ENCODE results near the gene HLA-DRA. TPM values are rescaled to one million over a fixed set of nuclear protein-coding genes. Genes with fewer than 3 reads are reported as not detected.
A peak's percentile ranks its signal among the peaks of the same experiment; 100 is the strongest.

The HLA-DRA gene
- total and polyA plus RNA-seq, 2 experiments from 2014 or later: 6.9 to 7.7 TPM

DNA sequence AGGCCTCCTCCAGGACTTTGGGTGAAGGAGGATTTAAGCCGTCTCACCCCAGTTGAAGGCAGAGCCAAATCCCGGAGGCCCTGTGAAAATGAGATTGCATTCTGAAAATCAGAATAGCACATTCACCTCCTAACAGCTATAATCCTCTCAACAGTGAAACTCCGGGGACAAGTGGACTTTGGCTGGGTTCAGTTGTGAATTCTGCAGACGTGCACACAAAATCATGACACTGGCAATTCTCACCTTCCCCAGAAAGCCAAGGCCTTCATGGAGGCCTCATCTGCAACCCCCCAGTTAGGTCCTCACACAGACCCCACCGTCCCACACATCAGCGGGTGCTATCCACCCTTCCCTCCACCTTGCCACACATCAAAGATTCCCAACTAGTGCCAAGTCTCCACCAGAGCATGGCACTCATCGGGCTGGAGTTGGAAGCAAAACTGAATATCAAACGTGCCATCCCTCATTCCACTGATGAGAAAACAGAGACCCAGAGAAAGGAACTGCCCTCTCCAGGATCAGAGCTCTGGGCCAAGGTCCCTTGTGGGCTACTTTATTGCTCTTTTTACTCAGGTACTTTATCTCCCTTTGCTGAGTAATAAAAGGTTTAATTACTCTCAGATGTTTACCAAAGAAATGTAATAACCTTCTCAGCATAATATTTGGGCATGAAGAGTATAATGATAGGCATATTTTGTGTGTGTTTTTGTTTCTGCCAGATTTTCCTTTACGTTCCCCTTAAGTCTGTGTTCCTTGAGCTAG is 27.9 kb upstream of the HLA-DRA start (continued):
- TF ChIP-seq, protein P1, sequence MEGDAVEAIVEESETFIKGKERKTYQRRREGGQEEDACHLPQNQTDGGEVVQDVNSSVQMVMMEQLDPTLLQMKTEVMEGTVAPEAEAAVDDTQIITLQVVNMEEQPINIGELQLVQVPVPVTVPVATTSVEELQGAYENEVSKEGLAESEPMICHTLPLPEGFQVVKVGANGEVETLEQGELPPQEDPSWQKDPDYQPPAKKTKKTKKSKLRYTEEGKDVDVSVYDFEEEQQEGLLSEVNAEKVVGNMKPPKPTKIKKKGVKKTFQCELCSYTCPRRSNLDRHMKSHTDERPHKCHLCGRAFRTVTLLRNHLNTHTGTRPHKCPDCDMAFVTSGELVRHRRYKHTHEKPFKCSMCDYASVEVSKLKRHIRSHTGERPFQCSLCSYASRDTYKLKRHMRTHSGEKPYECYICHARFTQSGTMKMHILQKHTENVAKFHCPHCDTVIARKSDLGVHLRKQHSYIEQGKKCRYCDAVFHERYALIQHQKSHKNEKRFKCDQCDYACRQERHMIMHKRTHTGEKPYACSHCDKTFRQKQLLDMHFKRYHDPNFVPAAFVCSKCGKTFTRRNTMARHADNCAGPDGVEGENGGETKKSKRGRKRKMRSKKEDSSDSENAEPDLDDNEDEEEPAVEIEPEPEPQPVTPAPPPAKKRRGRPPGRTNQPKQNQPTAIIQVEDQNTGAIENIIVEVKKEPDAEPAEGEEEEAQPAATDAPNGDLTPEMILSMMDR (conservative IDR thresholded peaks at IDR 0.05; ENCODE audit: low read depth in 2 of 2): no peak

DNA sequence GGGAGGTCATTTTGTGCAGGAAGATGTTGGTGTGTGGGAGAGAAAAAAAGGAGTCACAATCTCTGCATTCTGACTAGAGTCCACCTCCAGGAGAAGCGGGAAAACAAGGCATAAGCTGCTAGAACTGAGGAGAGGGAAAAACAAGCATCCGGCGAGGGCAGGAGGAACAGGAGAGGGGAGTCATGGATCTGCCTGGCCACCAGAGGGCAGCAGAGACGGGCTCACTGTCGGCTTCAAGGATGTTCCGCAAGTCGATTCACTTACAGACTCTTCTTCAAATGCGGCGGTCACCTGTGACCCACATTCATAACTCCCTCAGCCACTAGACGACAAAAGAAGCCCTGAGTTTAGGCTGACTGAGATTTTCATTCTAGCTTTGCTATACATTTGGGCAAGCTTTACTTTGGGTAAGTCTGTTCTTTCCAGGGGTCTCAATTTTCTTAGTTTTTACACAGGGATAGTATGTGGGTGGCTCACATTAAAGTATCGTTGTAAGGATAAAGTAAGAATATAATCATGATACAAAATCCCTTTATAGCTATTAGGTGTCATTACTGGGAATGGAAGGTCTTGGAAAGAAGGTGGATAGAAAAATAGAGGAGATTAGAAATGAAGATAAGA is 26.1 kb upstream of the HLA-DRA start:
- H3K27me3 ChIP-seq (ENCODE audit: insufficient read depth): peaks cover 11% of the 10 kb centered on the region
- H3K9me2 ChIP-seq (ENCODE audit: insufficient read depth): no peaks in the 10 kb centered on the region
- no peaks in the 10 kb centered on the region for H3K36me3 ChIP-seq (ENCODE audit: insufficient read depth)
- Mint-ChIP-seq H3K27me3 (ENCODE audit: insufficient read depth, low read depth, poor library complexity) (peaks cover 8% of the 10 kb centered on the region), H3K4me1 (peaks cover 6% of the 10 kb centered on the region), H3K27ac (no peak overlapping the region), H3K4me3 (no peak overlapping the region; the same call in 2 of the 3 replicates), H3K9me3 (no peaks in the 10 kb centered on the region; the same call in 2 of the 3 replicates), H3K36me3 (ENCODE audit: low read depth) (no peaks in the 10 kb centered on the region)
- DNase-seq (ENCODE audit: low spot score) (peak; percentile 87), ATAC-seq (peak; percentile 88)
- no peaks in the 10 kb centered on the region for H3F3A ChIP-seq (replicated peaks; ENCODE audit: low read depth)
- H3K4me3 ChIP-seq: no peak overlapping the region
- H4K20me1 ChIP-seq (replicated peaks; ENCODE audit: insufficient read depth): no peaks in the 10 kb centered on the region
- TF ChIP-seq, protein P1 (conservative IDR thresholded peaks at IDR 0.05; ENCODE audit: low read depth in 2 of 2): peak; percentile 87 to 91
- no peak for TF ChIP-seq STAT1 (IDR thresholded peaks at IDR 0.05; ENCODE audit: unreplicated experiment)
- no peak for TF ChIP-seq POLR2AphosphoS5 (IDR thresholded peaks at IDR 0.05; ENCODE audit: low read depth)
- H2AFZ ChIP-seq: peak overlapping the region; percentile 86; the same call in 1 of the 2 replicates
- H3K4me2 ChIP-seq: no peak overlapping the region
- H3K79me2 ChIP-seq (replicated peaks; ENCODE audit: insufficient read depth): no peaks in the 10 kb centered on the region
- H3K27ac ChIP-seq (ENCODE audit: low read depth): no peak overlapping the region
- H3K4me1 ChIP-seq (ENCODE audit: insufficient read depth): no peaks in the 10 kb centered on the region

DNA sequence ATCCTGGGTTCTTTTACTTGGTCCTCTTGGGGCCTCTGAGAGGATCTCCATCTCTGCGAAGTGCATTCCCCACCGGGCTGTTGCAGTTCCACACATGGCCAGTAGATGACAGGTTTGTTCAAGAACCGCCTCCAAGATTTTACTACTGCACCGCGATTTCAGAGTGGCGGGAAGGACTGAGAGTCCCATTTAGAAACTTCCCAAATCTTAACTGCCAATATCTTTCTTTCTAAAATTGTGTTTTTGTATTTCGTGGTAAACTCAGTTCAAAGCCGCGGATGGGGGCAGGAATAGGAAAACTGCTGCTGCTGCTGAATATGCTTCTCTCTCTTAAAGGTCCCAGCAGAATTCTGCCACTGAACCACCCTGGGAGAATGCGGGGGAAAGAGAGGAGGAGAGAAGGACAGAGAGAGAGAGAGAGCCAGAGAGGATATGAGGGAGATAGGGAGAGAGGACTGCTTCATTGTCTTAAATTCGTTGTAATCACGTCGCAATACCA is 24.1 kb upstream of the HLA-DRA start:
- Histone ChIP-seq H3K4me1 (ENCODE audit: insufficient read depth) (no peaks in the 10 kb centered on the region), H2AFZ (peak overlapping the region; percentile 60), H3K9me2 (ENCODE audit: insufficient read depth) (no peaks in the 10 kb centered on the region), H3K4me3 (peak overlapping the region; percentile 47), H4K20me1 (replicated peaks; ENCODE audit: insufficient read depth) (no peaks in the 10 kb centered on the region), H3K27ac (ENCODE audit: low read depth) (no peak overlapping the region), H3K79me2 (replicated peaks; ENCODE audit: insufficient read depth) (no peaks in the 10 kb centered on the region), H3K27me3 (ENCODE audit: insufficient read depth) (peaks cover 11% of the 10 kb centered on the region), H3K4me2 (peak overlapping the region; percentile 78), H3F3A (replicated peaks; ENCODE audit: low read depth) (no peaks in the 10 kb centered on the region), H3K36me3 (ENCODE audit: insufficient read depth) (no peaks in the 10 kb centered on the region)
- peak; percentile 83 for ATAC-seq
- Mint-ChIP-seq H3K27ac (no peak overlapping the region), H3K4me3 (peak overlapping the region; percentile 68), H3K27me3 (ENCODE audit: insufficient read depth, low read depth, poor library complexity) (peaks cover 9% of the 10 kb centered on the region), H3K9me3 (no peaks in the 10 kb centered on the region; the same call in 2 of the 3 replicates), H3K4me1 (peaks cover 6% of the 10 kb centered on the region), H3K36me3 (ENCODE audit: low read depth) (no peaks in the 10 kb centered on the region)
- TF ChIP-seq, protein P2, sequence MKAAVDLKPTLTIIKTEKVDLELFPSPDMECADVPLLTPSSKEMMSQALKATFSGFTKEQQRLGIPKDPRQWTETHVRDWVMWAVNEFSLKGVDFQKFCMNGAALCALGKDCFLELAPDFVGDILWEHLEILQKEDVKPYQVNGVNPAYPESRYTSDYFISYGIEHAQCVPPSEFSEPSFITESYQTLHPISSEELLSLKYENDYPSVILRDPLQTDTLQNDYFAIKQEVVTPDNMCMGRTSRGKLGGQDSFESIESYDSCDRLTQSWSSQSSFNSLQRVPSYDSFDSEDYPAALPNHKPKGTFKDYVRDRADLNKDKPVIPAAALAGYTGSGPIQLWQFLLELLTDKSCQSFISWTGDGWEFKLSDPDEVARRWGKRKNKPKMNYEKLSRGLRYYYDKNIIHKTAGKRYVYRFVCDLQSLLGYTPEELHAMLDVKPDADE (IDR thresholded peaks at IDR 0.05): no peak
- TF ChIP-seq, protein P1 (conservative IDR thresholded peaks at IDR 0.05; ENCODE audit: low read depth in 2 of 2): peak; percentile 82 to 95
- TF ChIP-seq EZH2 (IDR thresholded peaks at IDR 0.05; ENCODE audit: low read depth, unreplicated experiment) (no peak), STAT1 (IDR thresholded peaks at IDR 0.05; ENCODE audit: unreplicated experiment) (no peak), ZNF331 (CRISPR knock-in tag; IDR thresholded peaks at IDR 0.05; ENCODE audit: low read depth) (no peak), JUNB (IDR thresholded peaks at IDR 0.05; ENCODE audit: unreplicated experiment) (no peak), POLR2AphosphoS5 (IDR thresholded peaks at IDR 0.05; ENCODE audit: low read depth) (no peak)
- DNase-seq (ENCODE audit: low spot score): peak; percentile 92

All from GM23338 (cell line).